GM04504 (cell line): ENCODE measurements around the gene CCDC149.

Source experiments
- DNase-seq: peaks from one replicate; pipeline ENCODE4 v3.0.0-alpha.2; 2012; ENCODE audit warnings: low read depth

Gene CCDC149

GRCh38 chr4:24912252-24913118, at the start of gene CCDC149:
CCDC149 (minus strand) TSS chr4:24913042; CDS start chr4:24912864, 178 bp downstream.
- no peak for DNase-seq

DNA sequence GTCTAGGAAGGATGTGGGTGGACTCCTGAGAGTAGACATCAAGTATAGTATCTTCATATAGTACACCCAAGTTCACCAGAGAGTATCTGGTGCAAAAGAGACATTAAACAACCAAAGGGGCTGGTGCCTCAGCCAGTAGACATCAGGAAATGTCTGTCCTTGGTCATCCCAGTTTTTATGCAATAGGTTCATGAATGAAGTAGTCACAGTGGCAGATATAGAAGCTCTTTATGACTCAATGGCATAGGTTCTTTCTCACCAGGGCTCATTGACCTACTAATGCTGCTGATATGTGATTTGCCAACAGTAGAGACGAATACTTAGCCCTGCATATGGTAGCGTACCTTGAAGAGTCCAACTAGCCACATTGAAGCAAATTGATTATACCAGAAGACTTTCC, 45.0 kb upstream of the CCDC149 start:
- no peak for DNase-seq

- DNase-seq = no peak
Observed at GRCh38 chr4:24956763-24957162, 43.9 kb upstream of the CCDC149 start.

- DNase-seq = no peak
Observed at GRCh38 chr4:24956091-24956490, 43.2 kb upstream of the CCDC149 start.

DNA sequence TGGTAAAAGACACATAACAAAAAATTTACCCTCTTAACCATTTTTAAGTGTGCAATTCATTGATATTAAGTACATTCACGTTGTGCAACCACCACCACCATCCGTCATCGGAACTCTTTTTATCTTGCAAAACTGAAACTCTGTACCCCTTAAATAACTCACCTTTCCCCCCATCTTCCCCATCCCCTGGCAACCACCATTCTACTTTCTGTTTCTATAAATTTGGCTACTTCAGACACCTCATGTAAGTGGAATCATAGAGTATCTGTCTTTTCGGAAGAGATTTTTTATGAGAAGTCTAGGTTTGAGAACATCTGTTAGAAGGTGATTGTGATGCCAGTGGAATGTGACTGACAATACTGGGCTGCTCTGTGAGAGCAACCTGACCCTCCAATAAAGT, 39.8 kb upstream of the CCDC149 start:
- DNase-seq = no peak

DNA sequence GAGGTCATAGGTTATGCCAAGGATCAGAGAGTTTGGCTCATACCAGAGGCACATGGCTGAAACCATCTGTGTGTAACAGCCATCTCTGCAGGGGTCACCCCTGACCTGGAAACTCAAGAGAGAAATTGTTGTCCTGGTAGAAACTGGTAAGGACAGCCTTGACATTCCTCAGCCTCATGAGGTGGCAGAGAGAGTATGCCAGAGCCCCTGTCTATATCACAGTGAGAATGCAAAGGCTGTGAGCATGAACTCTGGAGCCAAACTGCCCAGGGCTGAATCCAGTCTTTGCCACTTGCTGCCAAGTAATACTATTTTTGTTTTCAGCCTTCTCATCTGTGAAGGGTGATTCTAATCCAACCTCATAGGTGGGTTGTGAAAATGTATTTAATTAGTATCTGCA, 37.1 kb upstream of the CCDC149 start:
- DNase-seq = no peak

GRCh38 chr4:24937917-24938281, 25.1 kb upstream of the CCDC149 start:
- DNase-seq = no peak

GRCh38 chr4:24937176-24937916, 24.5 kb upstream of the CCDC149 start:
- no peak for DNase-seq

GRCh38 chr4:24935856-24936255, 23.0 kb upstream of the CCDC149 start:
- no peak for DNase-seq

- DNase-seq = no peak
Observed at GRCh38 chr4:24934311-24934710, 21.5 kb upstream of the CCDC149 start.

- no peak for DNase-seq
Observed at GRCh38 chr4:24933684-24934275, 20.9 kb upstream of the CCDC149 start.

GRCh38 chr4:24932515-24933225, 19.8 kb upstream of the CCDC149 start:
- DNase-seq = no peak

DNA sequence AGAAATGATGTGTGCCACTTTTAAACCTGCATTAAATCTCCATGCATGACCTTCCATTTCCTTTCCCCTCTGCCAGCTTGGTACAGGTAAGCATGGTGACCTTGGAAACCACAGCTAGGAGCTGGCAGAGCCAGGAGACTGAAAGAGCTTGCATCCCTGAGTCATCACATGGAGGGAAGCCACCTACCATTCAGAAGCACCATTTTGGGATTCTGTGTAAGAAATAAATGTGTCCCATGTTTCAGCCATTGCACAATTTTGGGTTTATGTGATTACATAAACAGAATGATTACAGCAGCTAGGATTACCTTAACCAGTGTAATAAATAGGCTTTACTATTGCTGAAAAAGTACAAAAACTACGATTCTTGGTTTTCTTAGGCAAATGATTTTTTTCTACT, 17.3 kb upstream of the CCDC149 start:
- no peak for DNase-seq

DNA sequence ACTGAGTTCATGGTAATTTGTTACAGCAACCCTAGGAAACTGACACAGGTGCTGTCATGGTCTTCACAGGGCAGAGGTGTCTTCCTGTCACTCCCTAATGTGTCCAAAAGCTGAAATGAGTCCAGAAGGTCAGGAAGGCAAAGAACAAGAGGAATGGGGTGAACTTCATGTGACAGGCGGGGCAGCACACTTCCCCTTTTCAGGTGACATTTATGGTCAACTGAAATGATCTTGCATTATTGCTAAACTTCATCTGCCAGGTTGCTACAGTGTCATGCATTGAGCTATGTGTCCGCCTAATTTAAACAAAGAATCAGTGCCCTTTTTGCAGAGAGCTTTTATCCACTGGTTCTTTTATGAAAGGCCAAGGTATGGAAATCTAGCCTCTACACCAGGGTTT, 15.9 kb upstream of the CCDC149 start:
- DNase-seq = no peak

- no peak for DNase-seq
Observed at GRCh38 chr4:24927049-24927448, 14.2 kb upstream of the CCDC149 start.

DNA sequence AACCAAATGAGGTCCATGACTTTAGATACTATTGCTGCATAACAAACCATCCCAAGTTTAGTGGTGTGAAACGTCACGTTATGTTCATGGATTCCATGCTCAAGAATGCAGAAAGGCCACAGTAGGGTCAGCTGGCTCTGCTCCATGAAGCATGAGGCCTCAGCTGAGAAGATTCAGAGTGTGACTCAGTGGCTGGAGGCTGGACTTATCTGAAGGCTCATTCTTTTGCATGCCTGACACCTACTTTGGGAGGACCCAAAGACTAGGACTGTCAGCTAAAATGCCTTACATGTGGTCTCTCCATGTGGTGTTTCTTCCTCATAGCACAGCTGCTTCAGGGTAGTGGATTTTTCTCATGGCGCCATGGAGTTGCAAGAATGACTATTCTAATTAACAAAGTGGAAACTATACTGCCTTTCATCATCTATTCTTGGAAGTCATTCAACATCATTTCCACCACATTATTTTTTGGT, 11.5 kb upstream of the CCDC149 start:
- DNase-seq = peak; percentile 99

DNA sequence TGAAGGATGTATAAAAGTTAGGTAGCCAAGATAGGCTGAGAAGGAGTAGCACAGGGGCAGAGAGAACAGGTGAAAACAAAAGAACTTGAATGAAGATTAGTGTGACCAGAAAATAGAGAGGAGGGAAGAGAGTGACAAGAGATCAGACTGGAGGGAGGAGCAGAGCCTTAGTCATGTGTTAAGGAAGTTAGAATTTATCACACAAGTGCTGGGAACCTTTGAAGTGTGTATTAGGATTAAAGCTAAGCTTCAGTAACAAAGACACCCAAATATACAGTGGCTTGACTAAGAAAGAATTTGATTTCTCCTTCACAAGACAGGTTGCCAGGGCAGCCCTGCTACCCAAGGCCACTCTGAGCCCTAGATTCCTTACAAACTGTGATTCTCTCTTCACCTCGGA, 10.7 kb upstream of the CCDC149 start:
- DNase-seq = no peak

GRCh38 chr4:24923002-24923401, 10.2 kb upstream of the CCDC149 start:
- DNase-seq = no peak

- DNase-seq = no peak
Observed at GRCh38 chr4:24922416-24922815, 9.6 kb upstream of the CCDC149 start.

- DNase-seq = no peak
Observed at GRCh38 chr4:24921491-24921890, 8.6 kb upstream of the CCDC149 start.

DNA sequence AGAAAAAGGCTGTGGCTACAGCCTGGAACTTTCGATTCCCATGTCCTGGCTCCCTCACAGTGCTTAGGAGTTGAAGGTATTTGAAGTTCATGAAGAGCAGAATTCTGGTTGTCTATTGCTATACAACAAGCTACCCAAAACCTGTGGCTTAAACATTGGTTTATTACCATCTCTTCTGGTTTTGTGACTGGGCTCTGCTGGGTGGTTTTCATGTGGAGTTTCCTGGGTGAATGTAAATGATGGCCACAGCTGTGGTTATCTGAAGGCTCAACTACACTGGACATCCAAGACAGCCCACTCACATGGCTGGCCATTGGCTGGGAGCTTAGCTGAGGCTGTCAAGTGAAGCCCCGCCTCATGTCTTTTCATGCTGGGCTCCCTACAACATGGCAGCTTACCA, 7.2 kb upstream of the CCDC149 start:
- no peak for DNase-seq
